Breast epithelium (tissue), 4 donors: ENCODE measurements around the gene PTPRN2. TPM values are rescaled to one million over a fixed set of nuclear protein-coding genes. Genes with fewer than 3 reads are reported as not detected.

Source experiments
- DNase-seq, 2 donors: peaks; one replicate each; pipeline ENCODE4 v3.0.0-alpha.2; 2019; ENCODE audit warnings: low spot score in 2 of 2
- H3K27ac ChIP-seq, 2 donors: fragments of 200-600 bp; sonication (generic) in 1 of 2; one replicate each; pipeline ENCODE4 v1.5.1; 2016 to 2019; ENCODE audit warnings: mild to moderate bottlenecking in 1 of 2
- H3K27me3 ChIP-seq, 2 donors: fragments of 200-600 bp; sonication (generic) in 1 of 2; one replicate each; pipeline versions ENCODE4 v1.5.1 to v1.6.0; 2017 to 2019; ENCODE audit warnings: control low read depth in 1 of 2, mild to moderate bottlenecking in 1 of 2
- H3K36me3 ChIP-seq: fragments of 200-600 bp; one replicate; pipeline ENCODE4 v1.5.1; 2019
- H3K4me1 ChIP-seq, 2 donors: fragments of 200-600 bp; sonication (generic); one replicate each; pipeline ENCODE4 v1.5.1; 2016 to 2019; ENCODE audit warnings: control low read depth in 1 of 2
- H3K4me3 ChIP-seq, 3 donors: fragments of 200-600 bp; sonication (generic); 1 replicate in 2 of 3; 2 replicates in 1 of 3; pipeline ENCODE4 v1.5.1; 2016 to 2019; ENCODE audit warnings: mild to moderate bottlenecking in 3 of 3, moderate library complexity in 2 of 3
- H3K9me3 ChIP-seq, 2 donors: fragments of 200-600 bp; sonication (generic) in 1 of 2; one replicate each; pipeline ENCODE4 v1.5.1; 2016 to 2019; ENCODE audit warnings: control low read depth in 1 of 2
- CTCF ChIP-seq, 3 donors: fragments of 450-650 bp; IDR thresholded peaks; one replicate each; pipeline ENCODE4 v1.5.1; 2016 to 2017; ENCODE audit warnings: antibody characterized with exemption in 3 of 3, mild to moderate bottlenecking in 3 of 3, moderate library complexity in 3 of 3
- POLR2A ChIP-seq: fragments of 450-650 bp; IDR thresholded peaks from one replicate; pipeline ENCODE4 v1.6.1; 2016; ENCODE audit warnings: antibody characterized with exemption, mild to moderate bottlenecking, moderate library complexity
- POLR2AphosphoS5 ChIP-seq, 3 donors: sonication (generic); formaldehyde crosslinking; IDR thresholded peaks; one replicate each; pipeline ENCODE4 v1.6.1; 2017; ENCODE audit warnings: antibody characterized with exemption in 3 of 3
- intact Hi-C: fragments of 100-400 bp; cut with DNase I; formaldehyde crosslinking; loops from one replicate; pipeline ENCODE4 v1.15.1; 2023; ENCODE audit warnings: low total_unique reads
- total RNA-seq, 3 donors: library from RNA; depleted of rRNA; stranded (reverse); fragments of >200 nt; gene quantifications; one replicate each; pipeline ENCODE4 v1.1.0, GENCODE V29; 2016

Gene PTPRN2
- total RNA-seq, 3 donors from 2014 or later, result 1.6 to 2.2 (median 2.2) TPM

- no peak for TF ChIP-seq POLR2A
- TF ChIP-seq CTCF (IDR thresholded peaks at IDR 0.05), result no peak
- no peak for TF ChIP-seq POLR2AphosphoS5 (IDR thresholded peaks at IDR 0.05)
- no peak overlapping the region for H3K27ac ChIP-seq
- intact Hi-C loops, result no loop called here
Observed at GRCh38 chr7:158579662-158580646, 7.7 kb downstream of the PTPRN2 start.

DNA sequence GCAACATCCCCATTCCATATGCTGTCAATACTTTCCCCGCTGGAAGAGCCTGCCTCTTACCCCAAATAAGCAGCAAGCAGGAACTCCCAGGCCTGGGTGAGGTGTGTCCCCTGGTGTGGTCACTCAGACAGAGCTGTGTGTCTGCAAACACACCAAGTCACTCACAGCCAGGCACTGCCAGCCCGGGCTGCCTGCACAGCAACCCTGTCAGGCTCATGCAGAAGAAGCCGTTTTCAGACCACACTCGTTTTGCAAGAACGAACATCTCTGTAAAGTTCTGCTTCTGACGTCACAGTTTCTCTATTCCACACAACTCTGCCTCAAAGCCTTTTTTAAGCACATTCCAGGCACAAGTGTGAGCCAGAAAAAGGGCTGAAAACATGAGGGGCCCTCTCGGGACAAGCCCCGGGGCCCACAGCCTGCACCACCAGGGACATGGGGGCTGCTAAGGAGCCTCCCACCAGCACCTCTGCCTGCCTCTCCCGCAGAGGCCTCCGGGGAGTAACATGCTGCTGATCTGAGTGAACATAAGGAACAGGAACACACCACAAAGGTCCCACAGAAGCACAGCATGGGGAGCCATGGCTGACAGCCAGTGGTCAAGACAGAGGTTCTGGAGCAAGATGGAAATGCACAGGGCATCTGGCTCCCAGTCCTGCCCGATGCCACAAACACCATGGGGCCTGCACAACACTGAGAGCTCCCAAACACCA lies 11.4 kb downstream of the PTPRN2 start:
- H3K4me1 ChIP-seq, result no peaks in the 10 kb centered on the region
- no peak for DNase-seq
- no peak overlapping the region for H3K27ac ChIP-seq
- TF ChIP-seq POLR2A (no peak), POLR2AphosphoS5 (IDR thresholded peaks at IDR 0.05) (no peak), CTCF (IDR thresholded peaks at IDR 0.05) (no peak)
- no peak overlapping the region for H3K4me3 ChIP-seq
- intact Hi-C loops, result no loop called here
- H3K9me3 ChIP-seq, result peaks cover 0 to 11% of the 10 kb centered on the region in 2 donors
- H3K36me3 ChIP-seq, result no peaks in the 10 kb centered on the region
- peaks cover 0 to 3% of the 10 kb centered on the region in 2 donors for H3K27me3 ChIP-seq

More at GRCh38 chr7:158579662-158580646, 7.7 kb downstream of the PTPRN2 start:
- Histone ChIP-seq H3K4me1 (no peaks in the 10 kb centered on the region), H3K9me3 (peaks cover 0 to 11% of the 10 kb centered on the region in 2 donors), H3K4me3 (no peak overlapping the region), H3K27me3 (peaks cover 0 to 22% of the 10 kb centered on the region in 2 donors), H3K36me3 (no peaks in the 10 kb centered on the region)
- no peak for DNase-seq

DNA sequence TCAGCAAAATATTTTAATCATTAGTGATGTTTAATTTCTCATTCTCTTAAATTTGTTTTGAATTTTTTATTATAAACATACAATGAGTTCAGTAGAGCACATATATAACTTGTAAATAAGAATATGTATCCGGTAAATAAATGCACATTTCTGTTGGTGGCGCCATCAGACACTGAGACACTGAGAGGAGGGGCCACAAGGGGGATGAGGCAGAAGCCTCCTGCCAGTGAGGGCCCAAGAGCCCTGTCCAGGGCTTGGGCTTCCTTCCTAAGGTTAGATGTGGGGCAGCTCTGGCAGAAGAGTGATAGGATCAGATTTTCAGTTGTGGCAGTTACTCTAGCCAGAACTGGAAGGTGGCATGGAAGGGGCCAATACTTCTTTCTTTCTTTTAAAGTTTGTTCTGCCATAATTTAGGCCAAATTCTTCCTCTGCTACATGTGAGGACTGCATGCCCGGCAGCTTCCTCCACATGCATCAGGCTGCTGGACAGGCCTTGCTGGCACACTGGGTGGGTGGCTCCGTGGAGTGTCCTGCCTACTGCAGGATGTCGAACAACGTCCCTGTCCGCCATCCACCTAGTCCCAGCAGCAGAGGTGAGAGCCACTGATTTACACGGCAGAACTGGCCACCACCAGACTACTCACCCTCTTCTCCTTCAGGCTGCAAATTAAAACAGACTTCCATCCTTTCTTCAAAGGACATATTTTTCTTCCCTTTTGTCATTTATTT lies 13.2 kb downstream of the PTPRN2 start:
- Histone ChIP-seq H3K27ac (no peak overlapping the region), H3K4me1 (no peaks in the 10 kb centered on the region), H3K36me3 (no peaks in the 10 kb centered on the region), H3K9me3 (peaks cover 0 to 3% of the 10 kb centered on the region in 2 donors), H3K4me3 (no peak overlapping the region), H3K27me3 (peaks cover 0 to 16% of the 10 kb centered on the region in 2 donors)
- intact Hi-C loops, result no loop called here
- TF ChIP-seq CTCF (IDR thresholded peaks at IDR 0.05) (no peak), POLR2AphosphoS5 (IDR thresholded peaks at IDR 0.05) (no peak), POLR2A (no peak)
- DNase-seq, result no peak

- H3K4me1 ChIP-seq, result no peaks in the 10 kb centered on the region
Observed at GRCh38 chr7:158573310-158573709, 14.3 kb downstream of the PTPRN2 start.

More at GRCh38 chr7:158573310-158573709, 14.3 kb downstream of the PTPRN2 start:
- no peak for DNase-seq
- Histone ChIP-seq H3K36me3 (no peaks in the 10 kb centered on the region), H3K9me3 (no peaks in the 10 kb centered on the region), H3K4me3 (no peak overlapping the region), H3K27ac (no peak overlapping the region), H3K27me3 (peaks cover 0 to 26% of the 10 kb centered on the region in 2 donors)
- intact Hi-C loops, result no loop called here
- TF ChIP-seq CTCF (IDR thresholded peaks at IDR 0.05), result no peak
- TF ChIP-seq POLR2AphosphoS5 (IDR thresholded peaks at IDR 0.05), result no peak
- TF ChIP-seq POLR2A, result no peak
